Measurements from ENCODE around the gene CDH24.

GRCh38 chr14:23077962-23078361 is 20.6 kb upstream of the CDH24 start:
- no peak for TF ChIP-seq CTCF (IDR thresholded peaks at IDR 0.05)
- no peak for TF ChIP-seq EZH2 (IDR thresholded peaks at IDR 0.05; ENCODE audit: borderline replicate concordance, insufficient read depth, low read depth, low read length, poor library complexity, severe bottlenecking)

Measured in B cell (primary cell).